HG03135 (cell line): ENCODE results near the gene KCNJ14.

Experiments used
- ATAC-seq: cut with Tn5 transposase; IDR thresholded peaks from one replicate; pipeline ENCODE4 v1.9.1; 2021; ENCODE audit warnings: mild to moderate bottlenecking, moderate library complexity; ENCODE audit not compliant: unreplicated experiment

Gene KCNJ14

GRCh38 chr19:48444936-48445200 is 10.5 kb upstream of the KCNJ14 start:
- ATAC-seq: no peak

- ATAC-seq: peak; percentile 32
These were observed 10.1 kb upstream of the KCNJ14 start for GRCh38 chr19:48445256-48445605.

- ATAC-seq: peak; percentile 86
These were observed 9.5 kb upstream of the KCNJ14 start, which contains the start of gene GRWD1 for GRCh38 chr19:48445606-48446481. Gene GRWD1, plus strand, starts transcription at chr19:48445983. Its CDS starts 23 bp downstream, at chr19:48446006.

GRCh38 chr19:48446579-48446978 is 8.8 kb upstream of the KCNJ14 start:
- ATAC-seq: no peak

GRCh38 chr19:48448563-48448962 is 6.8 kb upstream of the KCNJ14 start:
- ATAC-seq: no peak

GRCh38 chr19:48450441-48450840 is 4.9 kb upstream of the KCNJ14 start:
- no peak for ATAC-seq

GRCh38 chr19:48450863-48451262 is 4.5 kb upstream of the KCNJ14 start:
- ATAC-seq: no peak

- no peak for ATAC-seq
These were observed 3.8 kb upstream of the KCNJ14 start for GRCh38 chr19:48451624-48452023.

- no peak for ATAC-seq
These were observed 2.8 kb upstream of the KCNJ14 start for GRCh38 chr19:48452289-48453190.

- no peak for ATAC-seq
These were observed 1.1 kb upstream of the KCNJ14 start for GRCh38 chr19:48454150-48454730.

GRCh38 chr19:48455908-48456562 is 661 bp downstream of the KCNJ14 start:
- no peak for ATAC-seq

- ATAC-seq: no peak
These were observed 1.5 kb downstream of the KCNJ14 start for GRCh38 chr19:48456864-48457263.

- no peak for ATAC-seq
These were observed 2.6 kb downstream of the KCNJ14 start for GRCh38 chr19:48458016-48458415.

- ATAC-seq: no peak
These were observed 6.2 kb downstream of the KCNJ14 start for GRCh38 chr19:48461651-48461981.

- ATAC-seq: no peak
These were observed 6.7 kb downstream of the KCNJ14 start for GRCh38 chr19:48461982-48462655.

- ATAC-seq: no peak
These were observed 9.8 kb downstream of the KCNJ14 start for GRCh38 chr19:48465215-48465614.

GRCh38 chr19:48466561-48467325 is 11.4 kb downstream of the KCNJ14 start:
- no peak for ATAC-seq

GRCh38 chr19:48468772-48469288 is 13.5 kb downstream of the KCNJ14 start:
- ATAC-seq: peak; percentile 91

- ATAC-seq: peak; percentile 26
These were observed 14.0 kb downstream of the KCNJ14 start, which contains the start of gene CYTH2 for GRCh38 chr19:48469289-48469881. Gene CYTH2, plus strand, starts transcription at chr19:48469369. Its CDS starts 139 bp downstream, at chr19:48469508.
